Activated CD4-positive, alpha-beta T cell treated with anti-CD3 and anti-CD28 coated beads, Interleukin-2, amount 50 U/mL, for 4 hours (primary cell): ENCODE measurements around the gene ROR2.

Experiments
- DNase-seq, 2 experiments: peaks; one replicate each; pipeline ENCODE4 v3.0.0-alpha.2; 2020

The ROR2 gene

DNA sequence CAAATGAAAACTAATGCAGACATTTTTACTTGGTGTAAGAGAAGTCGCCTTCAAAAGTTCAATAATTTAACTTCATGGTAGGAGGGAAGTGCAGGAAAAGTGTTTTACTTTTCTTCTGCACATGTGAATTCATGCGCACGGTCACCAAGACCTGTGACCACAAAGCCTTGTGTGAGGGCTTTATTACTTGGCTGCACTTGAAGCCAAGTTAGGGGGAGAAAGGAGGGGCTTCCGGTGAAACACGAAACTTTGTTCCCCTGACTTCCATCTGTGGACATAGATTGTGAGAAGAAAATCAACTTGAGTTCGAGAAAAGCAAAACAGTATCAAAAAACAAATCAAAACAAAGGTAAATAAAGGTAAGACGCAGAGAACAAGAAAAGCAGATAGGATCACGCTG lies 239.9 kb downstream of the ROR2 start:
- no peak for DNase-seq

DNA sequence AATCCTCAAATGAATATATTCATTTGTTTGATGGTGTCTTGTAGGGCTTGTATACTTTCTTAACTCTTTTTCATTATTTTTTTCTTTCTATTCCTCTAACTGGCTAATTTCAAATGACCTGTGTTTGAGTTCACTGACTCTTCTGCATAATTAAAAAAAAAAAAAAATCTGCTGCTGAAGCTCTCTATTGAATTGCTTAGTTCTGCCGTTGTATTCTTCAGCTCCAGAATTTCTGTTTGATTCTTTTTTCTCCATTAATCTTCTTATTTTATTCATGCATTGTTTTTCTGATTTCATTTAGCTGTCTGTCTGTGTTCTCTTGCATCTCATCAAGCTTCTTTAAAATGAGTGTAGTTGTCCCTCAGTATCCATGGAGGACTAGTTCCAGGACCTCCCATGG lies 244.6 kb downstream of the ROR2 start:
- DNase-seq, result no peak

DNA sequence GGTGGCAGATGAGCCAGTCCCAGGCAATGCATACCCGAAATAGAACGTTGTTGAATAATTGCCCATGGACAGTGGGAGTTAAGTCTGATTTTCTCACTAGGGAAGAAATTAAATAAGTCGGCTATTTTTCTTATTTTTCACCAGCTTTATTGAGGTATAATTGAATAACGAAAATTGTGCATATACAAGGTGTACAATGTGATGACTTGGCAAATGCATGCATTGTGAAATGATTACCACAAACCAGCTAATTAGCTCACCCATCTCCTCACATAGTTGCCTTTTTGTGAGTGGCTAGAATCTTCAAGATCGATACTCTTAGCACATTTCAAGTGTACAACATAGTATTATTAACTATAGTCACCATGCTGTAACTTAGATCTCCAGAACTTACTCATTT lies 249.6 kb downstream of the ROR2 start:
- DNase-seq, result no peak

DNA sequence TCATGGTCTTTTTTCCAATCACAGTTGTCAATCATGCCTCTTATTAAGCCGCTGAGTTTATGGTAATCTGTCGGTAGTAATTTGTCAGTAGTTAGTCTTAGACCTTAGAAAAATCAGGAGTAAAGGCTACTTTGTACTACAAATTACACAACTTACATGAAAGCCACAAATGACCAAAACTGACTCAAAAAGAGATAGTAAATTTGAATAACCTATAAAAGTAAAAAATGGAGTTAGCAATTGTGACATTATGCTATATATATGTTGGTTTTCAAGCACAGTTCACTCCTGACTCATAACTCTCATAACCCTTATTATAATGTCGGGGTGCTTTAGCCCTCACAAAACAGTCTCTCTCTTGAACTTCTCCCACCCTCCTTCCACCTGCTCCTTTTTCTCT lies 251.8 kb downstream of the ROR2 start:
- no peak for DNase-seq

DNA sequence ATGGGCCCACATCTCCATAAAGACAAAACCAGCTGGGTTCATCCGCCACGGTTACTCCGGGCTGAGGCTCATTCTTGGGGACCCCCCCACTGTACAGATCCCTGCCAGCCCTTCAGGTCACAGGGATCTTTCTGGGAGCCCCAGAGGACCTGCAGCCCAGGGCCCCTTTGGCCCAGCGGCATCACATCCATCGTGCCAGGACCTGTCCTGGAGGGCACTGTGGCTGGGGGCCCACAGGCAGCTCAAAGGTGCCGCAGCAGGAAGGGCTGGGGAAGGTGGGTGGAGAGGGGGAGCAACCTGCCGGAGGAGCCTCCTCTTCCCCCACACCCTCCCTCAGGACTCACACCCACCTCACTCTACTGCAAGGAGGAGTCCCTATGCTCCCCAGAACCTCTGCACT lies 252.8 kb downstream of the ROR2 start:
- no peak for DNase-seq

DNA sequence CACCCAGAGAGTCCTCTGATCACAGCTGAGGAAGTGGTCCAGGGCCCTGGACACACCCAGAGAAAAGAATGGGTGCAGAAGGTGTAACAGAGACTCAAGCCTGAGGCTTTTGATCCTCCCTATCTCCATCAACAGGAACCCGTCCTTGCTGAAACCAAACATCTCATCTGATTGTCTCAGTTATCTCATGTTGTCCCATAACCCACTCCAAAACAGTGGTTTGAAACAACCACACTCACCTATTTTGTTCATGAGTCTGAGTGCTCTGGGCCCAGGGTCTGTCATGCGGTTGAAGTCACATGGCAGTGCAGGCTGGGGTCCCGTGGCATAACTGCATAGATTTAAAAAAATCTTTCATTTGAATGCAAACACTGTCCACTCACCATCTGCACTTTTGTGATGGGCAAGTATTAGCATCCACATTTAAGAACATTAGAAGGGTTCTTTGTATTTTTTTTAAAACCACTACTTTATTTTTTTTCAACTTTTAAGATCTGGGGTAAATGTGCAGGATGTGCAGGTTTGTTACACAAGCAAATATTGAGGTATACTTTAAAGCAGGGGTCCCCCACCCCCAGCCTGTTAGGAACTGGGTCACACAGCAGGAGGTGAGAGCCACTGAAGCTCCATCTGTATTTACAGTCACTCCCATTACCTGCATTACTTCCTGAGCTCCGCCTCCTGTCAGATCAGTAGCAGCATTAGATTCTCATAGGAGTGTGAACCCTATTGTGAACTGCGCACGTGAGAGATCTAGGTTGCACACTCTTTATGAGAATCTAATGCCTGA lies 255.8 kb downstream of the ROR2 start:
- no peak for DNase-seq

DNA sequence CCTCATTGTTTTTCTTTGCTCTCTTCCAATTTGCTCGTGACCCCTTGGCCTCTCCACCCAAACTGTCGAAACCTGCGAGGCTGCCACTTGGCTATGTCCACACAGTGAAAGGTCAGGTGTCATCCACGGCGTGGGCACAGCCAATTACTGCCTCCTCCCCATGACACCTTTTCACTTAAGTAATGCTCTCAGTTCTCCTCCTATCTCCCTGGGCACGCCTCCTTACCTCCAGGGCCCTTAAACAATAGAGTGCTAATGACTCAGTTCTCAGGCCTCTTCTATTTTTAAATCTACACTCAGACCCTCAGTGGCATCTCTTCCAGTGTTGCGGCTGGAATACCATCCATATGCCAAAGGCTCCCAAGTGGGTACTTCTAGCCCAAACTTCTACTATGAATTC lies 256.8 kb downstream of the ROR2 start:
- DNase-seq, result no peak

DNA sequence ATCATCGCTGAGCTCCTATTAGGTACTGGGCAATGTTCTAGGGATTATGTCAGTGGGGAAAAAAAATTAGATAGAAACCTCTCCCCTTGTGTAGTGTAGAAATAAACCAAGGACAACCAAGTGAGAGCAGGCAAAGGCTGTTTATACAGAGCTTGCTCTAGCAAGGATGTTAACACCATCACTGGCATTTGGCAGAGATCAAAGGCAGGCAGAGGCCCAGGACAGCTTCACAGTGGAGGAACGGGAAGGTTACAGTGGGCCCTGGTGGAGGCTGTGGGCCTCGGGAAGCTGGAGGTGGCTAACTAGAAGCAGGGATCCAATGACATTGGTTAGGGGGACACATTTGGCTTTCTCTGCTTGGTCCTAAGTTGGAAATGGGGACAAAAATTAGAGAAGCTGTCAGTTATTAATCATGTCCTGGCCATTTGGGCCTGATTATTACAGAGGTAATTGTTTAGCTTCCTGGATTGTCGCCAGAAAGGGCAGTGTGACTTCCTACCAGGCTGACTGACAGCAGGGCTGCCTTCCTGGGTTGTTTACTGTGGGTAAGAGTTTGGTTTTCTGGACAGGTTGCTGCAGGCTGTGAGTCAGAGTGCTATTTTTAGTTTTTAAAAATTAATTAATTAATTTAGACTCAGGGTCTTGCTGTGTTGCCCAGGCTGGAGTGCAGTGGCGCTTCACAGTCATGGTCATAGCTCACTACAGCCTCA lies 259.3 kb downstream of the ROR2 start:
- DNase-seq, result no peak

DNA sequence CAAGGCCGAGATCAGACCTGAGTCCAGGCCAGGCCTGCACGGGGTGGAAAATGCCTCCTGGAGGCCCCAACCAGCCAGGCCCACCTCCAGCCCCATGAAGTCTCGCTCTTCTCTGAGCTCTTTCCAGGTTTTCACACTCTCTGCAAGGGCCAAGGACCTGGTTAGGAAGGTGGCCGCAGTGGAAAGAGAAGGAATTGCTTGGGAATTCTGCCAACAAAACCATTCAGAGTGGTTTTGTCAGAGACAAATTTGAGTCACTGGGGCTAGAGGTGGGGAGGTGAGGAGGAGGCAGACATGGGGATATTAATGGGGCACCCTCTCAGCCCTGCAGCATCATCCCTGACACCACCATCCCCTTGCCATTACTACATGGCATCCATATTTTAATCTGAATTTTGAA lies 261.0 kb downstream of the ROR2 start:
- no peak for DNase-seq

DNA sequence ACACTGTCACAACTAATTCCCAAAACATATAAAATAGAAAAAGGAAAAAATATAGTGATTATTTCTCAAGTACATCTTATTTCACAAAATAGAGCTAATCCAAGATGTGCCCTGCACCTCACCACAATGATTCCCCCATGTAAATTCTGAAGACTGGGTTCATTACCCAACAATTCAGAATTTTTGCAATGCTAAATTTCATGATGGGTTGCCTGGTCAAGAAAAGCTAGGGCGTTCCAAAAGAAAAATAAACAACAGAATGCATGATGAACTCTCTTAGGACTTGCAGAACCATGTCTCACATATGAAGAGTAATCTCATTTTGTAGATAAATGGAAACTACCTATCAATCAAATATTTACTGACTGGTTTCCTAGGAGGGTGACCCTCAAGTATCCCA lies 266.8 kb downstream of the ROR2 start:
- DNase-seq, result no peak

DNA sequence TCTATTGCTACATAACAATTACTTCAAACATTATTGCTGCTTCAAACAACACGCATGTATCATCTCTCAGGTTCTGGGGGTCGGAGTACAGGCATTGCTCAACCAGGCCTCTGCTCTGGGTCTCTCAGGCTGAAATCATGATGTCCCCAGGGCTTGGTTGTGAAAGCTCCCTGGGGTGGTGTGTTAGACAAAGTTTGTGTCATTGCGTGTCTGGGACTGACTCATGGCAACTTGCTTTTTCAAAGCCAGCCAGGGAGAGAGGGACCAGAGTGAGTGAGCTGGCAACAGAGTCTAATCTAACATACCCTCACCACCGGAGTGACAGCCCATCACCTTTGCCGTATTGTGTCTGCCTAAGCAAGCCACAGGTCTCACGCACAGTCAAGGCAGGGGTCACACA lies 267.2 kb downstream of the ROR2 start:
- no peak for DNase-seq

DNA sequence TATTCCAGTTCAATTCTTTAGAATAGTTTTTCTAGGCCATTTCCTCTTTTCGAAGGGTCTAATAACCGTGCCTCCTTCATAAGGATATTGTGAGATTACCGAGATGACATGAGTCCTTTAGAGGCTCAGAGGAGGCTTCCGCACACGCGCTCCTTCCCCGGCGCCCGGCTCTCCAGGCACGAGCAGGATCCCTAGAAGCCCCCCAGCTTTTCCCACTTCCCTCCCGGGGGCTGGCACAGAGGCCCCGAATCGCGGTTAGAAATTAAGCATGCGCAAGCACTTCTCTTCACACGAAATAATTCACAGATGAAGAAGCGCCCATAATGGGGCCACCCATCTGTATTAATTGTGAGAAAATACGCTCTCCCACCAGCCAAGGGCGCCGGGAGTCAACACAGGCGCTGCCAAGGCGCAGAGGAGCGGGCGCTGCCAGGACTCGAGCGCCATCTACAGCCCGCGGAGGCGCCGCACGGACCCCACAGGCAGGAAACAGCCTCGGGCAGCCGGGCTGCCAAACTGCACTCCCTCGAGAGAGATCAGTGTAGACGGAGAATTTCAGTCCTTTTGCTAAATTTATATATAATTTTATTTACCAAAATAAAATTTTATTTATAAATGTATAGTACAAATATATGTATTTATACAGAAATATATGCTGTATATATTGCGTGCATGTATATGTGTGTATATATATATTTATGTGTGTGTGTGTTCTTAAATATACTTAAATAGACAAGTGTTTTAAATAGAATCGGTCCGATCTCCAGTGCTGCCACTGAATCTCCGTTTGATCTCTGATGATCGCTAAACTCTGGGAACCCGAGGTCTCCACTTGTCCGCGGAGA lies 268.3 kb downstream of the ROR2 start:
- peak; percentile 34 to 40 for DNase-seq

DNA sequence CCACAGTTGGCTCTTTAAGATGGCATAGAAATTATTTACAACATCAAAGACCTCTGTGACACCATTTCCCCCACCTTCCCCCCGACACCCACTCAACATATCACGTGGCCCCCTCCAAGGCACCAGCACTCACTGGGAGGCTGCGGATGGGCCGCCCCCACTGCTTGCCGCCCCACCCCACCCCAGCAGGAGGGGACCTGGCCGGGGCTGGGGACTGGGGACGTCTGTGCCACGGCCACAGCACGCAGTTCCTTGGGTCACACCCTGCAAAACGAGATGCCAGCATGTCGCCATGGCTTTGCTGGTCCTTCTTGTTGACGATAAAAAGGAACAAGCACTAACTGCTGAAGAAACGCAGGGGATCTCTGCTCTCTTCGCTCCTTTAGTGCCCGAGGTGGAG lies 269.0 kb downstream of the ROR2 start:
- DNase-seq, result no peak

DNA sequence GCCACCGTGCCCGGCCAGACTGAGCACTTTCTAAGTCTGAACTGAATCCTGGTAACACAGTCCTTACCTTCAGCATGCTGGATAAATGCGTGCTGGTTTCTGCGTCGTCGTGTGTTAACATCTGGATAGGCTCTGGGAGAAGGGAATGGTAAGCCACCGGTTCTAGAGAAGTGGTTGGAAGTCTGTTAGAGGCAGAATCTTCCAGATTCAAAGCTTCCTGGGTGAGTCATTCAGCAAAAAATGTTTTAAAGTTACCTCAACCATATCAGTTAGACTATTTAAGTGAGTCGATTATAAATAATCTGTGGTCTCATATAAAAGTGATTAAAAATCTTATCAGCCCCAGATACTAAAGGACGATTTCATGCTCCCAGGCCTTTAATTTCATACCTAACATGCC lies 269.9 kb downstream of the ROR2 start:
- no peak for DNase-seq

DNA sequence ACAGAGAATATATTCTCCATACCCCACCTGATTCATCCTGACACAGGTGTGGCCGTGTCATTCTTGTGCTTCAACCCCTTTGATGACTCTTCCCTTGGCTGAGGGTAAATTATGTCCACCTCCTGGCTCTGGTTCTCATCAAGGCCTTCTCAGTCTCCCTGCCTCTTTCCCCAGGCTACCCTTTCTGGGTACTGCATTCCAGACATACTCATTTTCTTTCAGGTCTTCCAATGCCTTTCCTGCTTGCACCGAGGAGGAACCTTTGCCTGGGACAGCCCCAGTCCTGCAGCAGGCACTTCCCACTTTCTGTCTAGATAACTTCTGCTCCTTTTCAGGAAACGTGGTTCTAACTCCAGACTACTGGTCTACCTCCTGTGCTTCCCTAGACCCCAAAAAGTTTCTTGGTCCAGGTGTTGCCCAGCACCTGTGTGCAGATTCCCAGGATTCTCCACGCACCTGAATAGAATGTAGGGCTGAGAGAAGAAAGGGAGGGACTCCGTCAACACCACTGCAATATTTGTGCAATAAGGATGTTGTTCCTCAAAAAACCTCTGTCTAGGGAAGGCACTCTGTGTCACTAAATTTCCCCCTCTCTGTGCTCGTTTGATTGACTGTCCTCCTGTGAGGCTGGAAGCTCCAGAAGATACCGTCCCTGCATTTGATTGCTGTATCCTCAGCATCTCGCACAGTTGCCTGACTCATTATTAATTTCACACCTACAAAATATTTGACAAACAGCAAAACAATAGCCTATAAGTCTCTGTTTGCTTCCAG lies 271.0 kb downstream of the ROR2 start:
- DNase-seq, result no peak

DNA sequence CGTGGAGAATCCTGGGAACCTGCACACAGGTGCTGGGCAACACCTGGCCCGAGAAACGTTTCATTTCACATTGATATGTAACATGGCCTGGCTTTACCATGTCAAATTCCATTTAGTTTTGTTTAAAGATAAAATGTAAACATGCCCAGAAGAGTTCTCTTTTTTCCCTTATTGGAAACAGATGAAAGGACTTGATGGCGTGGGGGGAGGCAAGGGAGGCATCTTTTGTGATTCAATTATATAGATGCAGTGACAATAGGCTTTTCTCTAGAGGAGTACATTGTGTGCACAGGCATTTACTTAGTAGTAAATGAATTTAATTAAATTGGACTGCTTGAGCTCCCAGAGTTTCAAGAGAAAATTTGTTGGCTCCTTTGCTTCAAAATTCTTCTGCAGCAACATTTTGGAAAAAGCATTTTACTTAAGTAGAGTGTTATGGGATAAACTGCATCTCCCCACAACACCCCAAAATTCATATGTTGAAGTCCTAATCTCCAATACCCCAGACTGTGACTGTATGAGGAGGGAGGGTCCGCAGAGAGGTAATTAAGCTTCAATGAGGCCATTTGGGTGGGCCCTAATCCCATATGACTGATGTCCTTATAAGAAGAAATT lies 272.1 kb downstream of the ROR2 start:
- DNase-seq, result no peak

DNA sequence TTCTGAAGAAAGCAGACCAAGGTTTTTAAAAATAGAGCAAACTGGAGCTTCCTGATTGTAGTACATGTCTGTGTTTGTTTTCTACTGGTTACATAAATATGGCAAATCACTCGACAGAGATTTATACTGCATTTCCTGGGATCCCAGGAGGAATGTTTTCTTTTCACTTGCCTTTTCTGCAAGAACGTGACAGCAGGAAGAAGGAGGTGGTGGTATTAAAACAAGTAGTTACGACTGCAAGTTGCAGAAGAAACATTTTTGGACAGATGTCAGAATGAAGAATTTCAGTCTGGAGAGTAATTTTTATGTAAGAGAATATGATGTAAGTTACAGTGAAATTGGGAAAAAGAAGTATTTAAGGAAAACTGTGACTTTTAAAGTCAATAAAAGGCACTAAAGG lies 272.7 kb downstream of the ROR2 start:
- DNase-seq, result no peak

DNA sequence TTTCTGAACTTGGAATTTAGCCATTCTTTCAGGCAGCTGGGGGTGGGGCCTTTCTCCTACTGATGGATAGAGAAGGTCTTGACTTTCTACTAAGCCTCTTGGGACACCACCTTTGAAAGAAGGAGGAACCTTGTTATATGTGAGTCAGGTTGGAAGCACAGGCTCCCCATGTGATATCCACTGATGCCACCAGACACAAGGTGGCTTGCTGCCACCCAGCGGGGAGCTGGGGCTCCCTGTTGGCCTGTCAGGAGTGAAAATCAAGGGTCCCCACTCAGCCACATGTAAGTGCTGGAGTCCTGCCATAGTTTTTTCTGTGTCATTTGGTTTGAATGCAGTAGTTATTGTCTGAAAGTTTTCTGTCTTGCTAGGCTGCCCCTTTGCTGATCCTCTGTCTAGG lies 274.0 kb downstream of the ROR2 start:
- no peak for DNase-seq

DNA sequence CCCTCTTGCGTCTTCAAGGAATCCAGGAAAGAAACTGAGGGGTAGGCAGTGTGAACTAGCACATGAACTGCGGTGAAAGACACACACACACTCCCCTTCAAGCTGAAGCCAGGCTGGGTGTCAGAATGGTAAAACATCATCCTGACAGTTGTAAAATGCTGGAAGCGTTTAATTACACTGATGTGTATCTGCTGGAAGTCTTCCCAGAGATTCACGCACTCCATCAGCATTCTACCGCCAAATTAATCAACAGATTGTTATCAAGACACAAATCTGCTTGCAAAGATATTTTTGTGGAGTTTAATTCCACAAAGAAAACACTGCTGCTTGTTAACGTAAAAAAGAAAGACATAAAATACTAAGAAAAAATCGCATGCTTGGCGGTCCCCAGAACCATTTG lies 285.4 kb downstream of the ROR2 start:
- DNase-seq, result no peak

DNA sequence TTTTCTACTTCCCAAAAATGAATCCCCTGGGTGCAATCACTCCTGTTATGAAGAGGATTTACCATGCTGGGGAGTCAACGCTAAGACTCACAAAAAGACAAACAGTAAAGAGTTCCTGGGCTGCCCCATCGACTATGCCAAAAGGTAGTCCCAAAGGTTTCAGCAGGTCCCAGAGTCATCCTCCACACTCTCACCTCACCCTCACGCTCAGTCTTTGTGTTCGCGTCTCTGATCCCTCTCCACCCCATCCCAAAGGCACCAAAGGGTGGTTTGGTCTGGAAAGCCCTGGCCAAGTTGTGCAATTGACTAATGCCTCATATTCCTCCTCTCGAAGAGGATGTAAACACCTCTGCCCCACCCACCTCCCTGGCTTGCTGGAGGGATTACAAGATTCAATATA lies 286.2 kb downstream of the ROR2 start:
- DNase-seq, result no peak

DNA sequence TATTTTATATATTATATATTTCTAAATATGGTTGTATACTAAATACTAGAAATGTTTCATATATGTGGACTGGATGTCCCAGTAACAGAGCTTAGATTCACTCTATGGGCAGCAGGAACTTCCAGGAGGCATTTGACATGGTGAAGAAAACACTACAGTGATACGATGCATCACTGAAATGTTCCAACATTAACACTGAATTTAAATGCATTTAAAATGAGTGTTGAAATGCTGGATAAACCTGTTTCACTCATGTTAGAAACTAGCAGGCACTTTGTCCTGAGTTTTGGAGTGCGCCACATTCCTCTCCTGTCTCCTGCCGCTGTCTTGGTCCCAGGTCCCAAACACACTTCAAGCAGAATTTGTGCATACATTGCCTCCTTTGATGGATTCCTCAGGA lies 288.6 kb downstream of the ROR2 start:
- DNase-seq, result no peak

DNA sequence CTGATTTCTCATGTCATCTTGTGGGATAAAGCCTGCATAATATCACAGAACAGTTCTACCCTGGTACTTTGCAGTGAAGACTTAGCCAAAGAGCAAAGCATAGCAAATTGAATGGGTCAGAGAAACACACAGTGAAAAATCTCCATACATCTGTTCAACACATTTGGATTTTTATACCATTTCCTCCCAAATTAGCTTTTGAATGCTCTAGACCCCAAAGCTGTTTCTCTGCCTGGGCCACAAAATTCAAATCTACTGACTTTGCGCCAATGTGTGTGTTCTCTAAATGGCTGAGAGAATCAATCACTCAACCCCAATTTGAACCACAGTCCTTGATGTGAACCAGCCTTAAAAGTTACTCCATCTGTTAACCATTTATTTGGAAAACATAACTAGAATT lies 289.5 kb downstream of the ROR2 start:
- DNase-seq, result no peak
